Progenitor cell of endocrine pancreas (in vitro differentiated cells): ENCODE measurements around the gene CDH24. TPM values are rescaled to one million over a fixed set of nuclear protein-coding genes. Genes with fewer than 3 reads are reported as not detected.
"Not testable (repeated sequence)": the region's sequence is repeated elsewhere in the genome, so short reads cannot be mapped to it uniquely, and the experiment has no call there.

Experiments used
- DNase-seq: peaks from one replicate; pipeline ENCODE4 v3.0.0; 2021; ENCODE audit warnings: low spot score; ENCODE audit not compliant: unreplicated experiment
- H3K27ac Mint-ChIP-seq: 2 replicates; pipeline ENCODE4 v1.8.0; 2021; ENCODE audit warnings: mild to moderate bottlenecking, moderate library complexity, mixed read lengths
- H3K27me3 Mint-ChIP-seq: 2 replicates; pipeline ENCODE4 v1.8.0; 2021; ENCODE audit warnings: mixed read lengths
- H3K36me3 Mint-ChIP-seq: 2 replicates; pipeline ENCODE4 v1.8.0; 2022; ENCODE audit warnings: mixed read lengths; ENCODE audit not compliant: insufficient read depth
- H3K4me1 Mint-ChIP-seq: 2 replicates; pipeline ENCODE4 v1.8.0; 2021; ENCODE audit warnings: low read depth, mixed read lengths
- H3K4me3 Mint-ChIP-seq: 2 replicates; pipeline ENCODE4 v1.8.0; 2021; ENCODE audit warnings: low read depth, mild to moderate bottlenecking, moderate library complexity, mixed read lengths
- H3K9me3 Mint-ChIP-seq: 2 replicates; pipeline ENCODE4 v1.8.0; 2021; ENCODE audit warnings: low read depth, mixed read lengths
- CTCF ChIP-seq: fragments of 200-600 bp; sonication (generic); IDR thresholded peaks from one replicate; pipeline ENCODE4 v1.5.0; 2021; ENCODE audit warnings: antibody characterized with exemption, mild to moderate bottlenecking; ENCODE audit not compliant: unreplicated experiment
- total RNA-seq: library from RNA; stranded (reverse); gene quantifications from 2 replicates; pipeline ENCODE4 v1.2.1, GENCODE V29; 2021

Gene CDH24
- total RNA-seq, 1 donor from 2014 or later = 25.1 TPM

GRCh38 chr14:23018107-23018506 is 39.2 kb downstream of the CDH24 start:
- Mint-ChIP-seq H3K4me1 (peaks cover 8% of the 10 kb centered on the region), H3K27me3 (no peaks in the 10 kb centered on the region), H3K36me3 (no peaks in the 10 kb centered on the region), H3K4me3 (no peak overlapping the region), H3K27ac (no peak overlapping the region), H3K9me3 (no peaks in the 10 kb centered on the region)
- no peak for DNase-seq
- TF ChIP-seq CTCF = no peak

GRCh38 chr14:23017091-23017490 is 40.2 kb downstream of the CDH24 start:
- TF ChIP-seq CTCF = no peak
- Mint-ChIP-seq H3K36me3 (no peaks in the 10 kb centered on the region), H3K4me1 (peaks cover 9% of the 10 kb centered on the region), H3K9me3 (no peaks in the 10 kb centered on the region), H3K27me3 (no peaks in the 10 kb centered on the region), H3K27ac (no peak overlapping the region), H3K4me3 (no peak overlapping the region)
- DNase-seq = no peak

- H3K27me3 Mint-ChIP-seq = no peaks in the 10 kb centered on the region
- no peak for TF ChIP-seq CTCF
- peaks cover 2% of the 10 kb centered on the region for H3K4me1 Mint-ChIP-seq
- H3K27ac Mint-ChIP-seq = no peak overlapping the region
- no peak overlapping the region for H3K4me3 Mint-ChIP-seq
- H3K9me3 Mint-ChIP-seq = no peaks in the 10 kb centered on the region
- no peaks in the 10 kb centered on the region for H3K36me3 Mint-ChIP-seq
- DNase-seq = no peak
Measured at GRCh38 chr14:23015618-23016017, 41.7 kb downstream of the CDH24 start.

GRCh38 chr14:23013749-23014054 is 43.6 kb downstream of the CDH24 start:
- H3K27ac Mint-ChIP-seq, H3K4me1 Mint-ChIP-seq, DNase-seq, H3K4me3 Mint-ChIP-seq, H3K9me3 Mint-ChIP-seq, H3K36me3 Mint-ChIP-seq, H3K27me3 Mint-ChIP-seq: not testable (repeated sequence)

GRCh38 chr14:23013054-23013748 is 44.1 kb downstream of the CDH24 start:
- Mint-ChIP-seq H3K27me3 (no peaks in the 10 kb centered on the region), H3K36me3 (peaks cover 1% of the 10 kb centered on the region), H3K4me3 (no peak overlapping the region), H3K9me3 (peaks cover 6% of the 10 kb centered on the region), H3K27ac (no peak overlapping the region), H3K4me1 (peaks cover 7% of the 10 kb centered on the region)
- DNase-seq = no peak
- no peak for TF ChIP-seq CTCF
